K562 (cell line): ENCODE measurements around the gene ADGRD1. TPM values are rescaled to one million over a fixed set of nuclear protein-coding genes. Genes with fewer than 3 reads are reported as not detected.

Source experiments
- ATAC-seq: fragments of 200-7000 bp; cut with Tn5 transposase; 3 replicates; pipeline ENCODE4 v1.9.1; 2020; ENCODE audit warnings: moderate library complexity
- BruUV-seq: library from RNA; stranded (reverse); fragments of 400-500 nt; replicated peaks from 2 replicates; lab custom pipeline; 2021; lab: Mats Ljungman, UMichigan
- CTCF ChIA-PET: fragments of 300-600 bp; formaldehyde crosslinking; extraction: SDS; loops from one replicate; lab custom pipeline; 2021; ENCODE audit warnings: low intra/inter-chr PET ratio; lab: Yijun Ruan, JAX
- POLR2A ChIA-PET: fragments of 300-600, 350-650 bp; sonication (Branson Sonifier 250); formaldehyde crosslinking; extraction: SDS; loops from one replicate; lab custom pipeline; 2021; ENCODE audit warnings: antibody characterized with exemption, inconsistent platforms; lab: Yijun Ruan, JAX
- DNase-seq, 4 experiments: peaks; one replicate each; pipeline versions ENCODE4 v3.0.0 to v3.0.0-alpha.2; 2011 to 2018; ENCODE audit warnings: low spot score in 3 of 4, mixed read lengths in 3 of 4; ENCODE audit errors: extremely low read depth in 1 of 4
- FAIRE-seq: peaks from 2 replicates; lab custom pipeline; 2011; peaks lifted over from hg19 to GRCh38; lab: Jason Lieb, UNC
- H2AFZ ChIP-seq: 2 replicates; pipeline ENCODE4 v1.6.0; 2011; ENCODE audit warnings: low read depth, low read length, control low read depth, inconsistent platforms
- H3K27ac ChIP-seq: fragments of 200-600 bp; 3 replicates; pipeline ENCODE4 v1.8.0; 2011; ENCODE audit warnings: low read depth, mild to moderate bottlenecking, control low read depth, inconsistent platforms, low read length, moderate library complexity, mixed read lengths; ENCODE audit errors: extremely low read depth
- H3K27me3 ChIP-seq, 2 experiments: fragments of 300-600 bp in 1 of 2; 2 replicates in 1 of 2; 3 replicates in 1 of 2; pipeline versions ENCODE4 v1.6.0 to v1.8.0; 2011; ENCODE audit warnings: inconsistent platforms in 2 of 2, low read length in 2 of 2, mild to moderate bottlenecking in 1 of 2, mixed read lengths in 1 of 2, moderate library complexity in 1 of 2; ENCODE audit not compliant: control insufficient read depth in 2 of 2, insufficient read depth in 2 of 2
- H3K36me3 ChIP-seq: fragments of 300-600 bp; 3 replicates; pipeline ENCODE4 v1.8.0; 2011; ENCODE audit warnings: mild to moderate bottlenecking, low read length, inconsistent platforms; ENCODE audit not compliant: control insufficient read depth, insufficient read depth
- H3K4me1 ChIP-seq, 2 experiments: fragments of 200-600 bp in 1 of 2; replicated peaks in 1 of 2; 2 replicates in 1 of 2; 3 replicates in 1 of 2; pipeline versions ENCODE4 v1.5.1 to v1.8.0; 2011; ENCODE audit warnings: inconsistent platforms in 2 of 2, low read length in 2 of 2, mild to moderate bottlenecking in 1 of 2, mixed read lengths in 1 of 2, moderate library complexity in 1 of 2; ENCODE audit not compliant: control insufficient read depth in 2 of 2, insufficient read depth in 2 of 2
- H3K4me2 ChIP-seq: 2 replicates; pipeline ENCODE4 v1.6.1; 2011; ENCODE audit warnings: low read length, control low read depth, inconsistent platforms, mixed read lengths; ENCODE audit not compliant: insufficient read depth
- H3K4me3 ChIP-seq: fragments of 200-600 bp; sonication (generic), shearing (Covaris generic); 2 replicates; pipeline ENCODE4 v1.5.1; 2016; ENCODE audit warnings: control low read depth, inconsistent platforms
- H3K79me2 ChIP-seq: fragments of 200-600 bp; 3 replicates; pipeline ENCODE4 v1.8.0; 2011; ENCODE audit warnings: low read length, inconsistent platforms; ENCODE audit not compliant: control insufficient read depth, insufficient read depth
- H3K9ac ChIP-seq, 2 experiments: 2 replicates each; pipeline versions ENCODE4 v1.6.0 to v1.6.1; 2011; ENCODE audit warnings: low read depth in 2 of 2, low read length in 2 of 2, control low read depth in 1 of 2, inconsistent platforms in 1 of 2, mild to moderate bottlenecking in 1 of 2, mixed read lengths in 1 of 2; ENCODE audit not compliant: insufficient read depth in 1 of 2
- H3K9me1 ChIP-seq: one replicate; pipeline ENCODE4 v1.6.0; 2011; ENCODE audit warnings: inconsistent platforms, mild to moderate bottlenecking, low read length, moderate library complexity; ENCODE audit not compliant: control insufficient read depth, insufficient read depth
- H3K9me3 ChIP-seq: replicated peaks from 2 replicates; pipeline ENCODE4 v1.5.1; 2011; ENCODE audit warnings: low read depth, low read length, inconsistent platforms; ENCODE audit not compliant: control insufficient read depth, insufficient read depth
- H4K20me1 ChIP-seq: replicated peaks from 2 replicates; pipeline ENCODE4 v1.6.1; 2011; ENCODE audit warnings: low read length, inconsistent platforms, mixed read lengths; ENCODE audit not compliant: control insufficient read depth, insufficient read depth
- BCLAF1 ChIP-seq, 2 experiments: fragments of 450-650 bp in 1 of 2; IDR thresholded peaks; 2 replicates each; pipeline ENCODE4 v1.6.1; 2011 to 2017; ENCODE audit warnings: low read depth in 2 of 2, antibody characterized with exemption in 1 of 2, borderline replicate concordance in 1 of 2, low read length in 1 of 2, mild to moderate bottlenecking in 1 of 2, mixed read lengths in 1 of 2; ENCODE audit not compliant: control insufficient read depth in 1 of 2
- BRD9 ChIP-seq: fragments of 450-650 bp; IDR thresholded peaks from 2 replicates; pipeline ENCODE4 v1.6.1; 2018; ENCODE audit warnings: low read depth; ENCODE audit not compliant: partially characterized antibody
- CEBPG ChIP-seq, 3 experiments: fragments of 200-800 bp in 1 of 3; sonication (Bioruptor generic) in 1 of 3; sonication (generic) in 1 of 3; formaldehyde crosslinking in 1 of 3; IDR thresholded peaks in 2 of 3; conservative IDR thresholded peaks in 1 of 3; 2 replicates each; pipeline versions ENCODE4 v1.6.1 to v1.8.0; 2016 to 2022; ENCODE audit warnings: missing compliant biosample characterization in 2 of 3, missing genetic modification characterization in 2 of 3, mild to moderate bottlenecking in 1 of 3, missing genetic modification reagents in 1 of 3
- ELK3 ChIP-seq: fragments of 450-650 bp; formaldehyde crosslinking; IDR thresholded peaks from 2 replicates; pipeline ENCODE4 v1.4.0; 2020; ENCODE audit warnings: mild to moderate bottlenecking
- HSF4 ChIP-seq: fragments of 250-450 bp; sonication (Bioruptor Pico); IDR thresholded peaks from 2 replicates; pipeline ENCODE4 v2.1.2; 2022; ENCODE audit warnings: mild to moderate bottlenecking, moderate library complexity, borderline replicate concordance
- PURB ChIP-seq: sonication (generic); formaldehyde crosslinking; IDR thresholded peaks from 2 replicates; pipeline ENCODE4 v1.9.0; 2021; ENCODE audit warnings: low read depth, mild to moderate bottlenecking, missing genetic modification reagents
- SMAD4 ChIP-seq: fragments of 250-450 bp; sonication (Bioruptor Pico); conservative IDR thresholded peaks from 2 replicates; pipeline ENCODE4 v1.8.0; 2021; ENCODE audit warnings: inconsistent platforms, mild to moderate bottlenecking, moderate library complexity
- ZNF280B ChIP-seq: fragments of 250-450 bp; sonication (Bioruptor Pico); IDR thresholded peaks from 2 replicates; pipeline ENCODE4 v1.5.1; 2021; ENCODE audit warnings: mild to moderate bottlenecking
- WGBS: fragments of 100-300 bp; shearing (Covaris generic); methylation state at CpG from one replicate; pipeline ENCODE4 v1.1.6; 2016; ENCODE audit warnings: low coverage, mixed read lengths; ENCODE audit not compliant: insufficient coverage; ENCODE audit errors: missing lambda C conversion rate; 5-methylcytosine and 5-hydroxymethylcytosine counted together
- in situ Hi-C: fragments of 300-500 bp; cut with MboI; formaldehyde crosslinking; loops from 4 replicates; pipeline ENCODE4 v1.15.0; 2018; ENCODE audit warnings: inconsistent platforms, mixed read lengths
- intact Hi-C: fragments of 100-400 bp; cut with micrococcal nuclease; formaldehyde crosslinking; loops from 2 replicates; pipeline ENCODE4 v1.14.2; 2022
- polyA plus RNA-seq, 8 experiments: library from polyadenylated mRNA; depleted of rRNA in 4 of 8; stranded (reverse) in 5 of 8; unstranded in 3 of 8; fragments of >200 nt; fragmentation: Nextera tagmentation in 2 of 8; fragmentation: Illumina TruSeq in 1 of 8; extraction: Ambion mirVana in 2 of 8; extraction: Trizol in 1 of 8; gene quantifications; 2 replicates each; pipeline versions ENCODE4 v1.2.1 to v1.2.3, GENCODE V29; 2011 to 2014; ENCODE audit warnings: inconsistent platforms in 1 of 8, missing spikeins in 1 of 8
- total RNA-seq, 7 experiments: library from RNA; depleted of rRNA in 6 of 7; stranded (reverse); fragments of >200 nt in 6 of 7; fragmentation: Illumina TruSeq in 2 of 7; extraction: Trizol in 2 of 7; gene quantifications; 2 replicates each; pipeline versions ENCODE4 v1.2.1 to v1.2.3, GENCODE V29; 2011 to 2021; ENCODE audit warnings: low replicate concordance in 1 of 7

Gene ADGRD1
- total and polyA plus RNA-seq, 9 of the 15 experiments (the other 6 are each of a cell fraction or from before 2014, with no cell fraction given): 1.7 to 11.7 (median 3.3) TPM

- TF ChIP-seq SMAD4 (CRISPR knock-in tag): no peak
- TF ChIP-seq CEBPG (CRISPR knock-in tag; IDR thresholded peaks at IDR 0.05): no peak
- no peak for TF ChIP-seq CEBPG (tag; conservative IDR thresholded peaks at IDR 0.05 in 1 of 2, IDR thresholded peaks at IDR 0.05 in 1 of 2)
Observed at GRCh38 chr12:131119936-131120335, 166.2 kb downstream of the ADGRD1 start (continued).

- DNase-seq: no peak
- H3K79me2 ChIP-seq: no peaks in the 10 kb centered on the region
- H3K36me3 ChIP-seq: no peaks in the 10 kb centered on the region
- POLR2A ChIA-PET: interaction anchor here (1.5 kb wide), 1 partner anchor 11 kb away, joined by 4 read pairs; no protein-coding TSS in a partner anchor
- BruUV-seq: no TSS peak
- H2AFZ ChIP-seq: no peak overlapping the region
- H4K20me1 ChIP-seq: no peaks in the 10 kb centered on the region; the same call in 1 of the 2 replicates
- 27% methylated on average over 8 of the region's 25 CpGs for WGBS
- no peak for FAIRE-seq
- intact Hi-C loops (no loop called here), in situ Hi-C loops (loop anchor here (10.0 kb wide), 1 partner anchor 206 kb away; no protein-coding TSS in a partner anchor)
- no peak overlapping the region for H3K27ac ChIP-seq
- H3K9me3 ChIP-seq: no peaks in the 10 kb centered on the region
- no peak overlapping the region for H3K9ac ChIP-seq
- peaks cover 0 to 33% of the 10 kb centered on the region in 2 experiments; a peak in 3 of 5 replicates for H3K27me3 ChIP-seq
- CTCF ChIA-PET: no interaction called here
- no peak for ATAC-seq
- H3K9me1 ChIP-seq: peaks cover 3% of the 10 kb centered on the region
- peaks cover 0 to 10% of the 10 kb centered on the region in 2 experiments; a peak in 2 of 5 replicates for H3K4me1 ChIP-seq
- H3K4me3 ChIP-seq: no peak overlapping the region
- H3K4me2 ChIP-seq: no peak overlapping the region
- TF ChIP-seq ZNF280B (no peak), CEBPG (CRISPR knock-in tag; IDR thresholded peaks at IDR 0.05) (no peak), CEBPG (tag; conservative IDR thresholded peaks at IDR 0.05 in 1 of 2, IDR thresholded peaks at IDR 0.05 in 1 of 2) (no peak), HSF4 (CRISPR knock-in tag) (no peak), PURB (CRISPR knock-in tag) (no peak), BRD9 (no peak), ELK3 (CRISPR knock-in tag) (no peak), BCLAF1 (IDR thresholded peaks at IDR 0.05; ENCODE audit: borderline replicate concordance in 1 of 2, control insufficient read depth in 1 of 2, low read depth in 2 of 2, low read length in 1 of 2) (no peak)
Observed at GRCh38 chr12:131120831-131121271, 167.1 kb downstream of the ADGRD1 start.
